WI38 (cell line): ENCODE data around the gene CALML3.

Experiments used
- H3K4me3 ChIP-seq: 2 replicates; pipeline ENCODE4 v1.5.1; 2011; ENCODE audit warnings: low read depth, mild to moderate bottlenecking, control low read depth, low read length
- CTCF ChIP-seq: IDR thresholded peaks from 2 replicates; pipeline ENCODE4 v1.5.1; 2012; ENCODE audit warnings: low read depth, mild to moderate bottlenecking, control low read depth, low read length

Gene CALML3

GRCh38 chr10:5550621-5551530 lies 26.1 kb downstream of the CALML3 start:
- H3K4me3 ChIP-seq, result no peak overlapping the region
- TF ChIP-seq CTCF, result no peak

- H3K4me3 ChIP-seq, result no peak overlapping the region
- no peak for TF ChIP-seq CTCF
Observed at GRCh38 chr10:5551531-5552375, 27.0 kb downstream of the CALML3 start.

GRCh38 chr10:5552376-5553321 lies 27.9 kb downstream of the CALML3 start:
- TF ChIP-seq CTCF, result no peak
- no peak overlapping the region for H3K4me3 ChIP-seq

GRCh38 chr10:5553400-5554170 lies 28.8 kb downstream of the CALML3 start:
- no peak overlapping the region for H3K4me3 ChIP-seq
- no peak for TF ChIP-seq CTCF

- TF ChIP-seq CTCF, result no peak
- no peak overlapping the region for H3K4me3 ChIP-seq
Observed at GRCh38 chr10:5555021-5555510, 30.3 kb downstream of the CALML3 start.

GRCh38 chr10:5555881-5556280 lies 31.1 kb downstream of the CALML3 start:
- H3K4me3 ChIP-seq, result no peak overlapping the region
- no peak for TF ChIP-seq CTCF
